Endothelial cell (in vitro differentiated cells): Measurements from ENCODE around the gene GDA. TPM values are rescaled to one million over a fixed set of nuclear protein-coding genes. Genes with fewer than 3 reads are reported as not detected.
"Not testable (repeated sequence)": the region's sequence is repeated elsewhere in the genome, so short reads cannot be mapped to it uniquely, and the experiment has no call there.

Experiments used
- DNase-seq: peaks from one replicate; pipeline ENCODE4 v3.0.0; 2021; ENCODE audit warnings: low spot score
- H3K27ac Mint-ChIP-seq: one replicate; pipeline ENCODE4 v1.8.0; 2021; ENCODE audit warnings: mixed read lengths, inconsistent platforms; ENCODE audit not compliant: unreplicated experiment
- H3K27me3 Mint-ChIP-seq: one replicate; pipeline ENCODE4 v1.8.0; 2021; ENCODE audit warnings: mild to moderate bottlenecking, moderate library complexity, mixed read lengths, inconsistent platforms; ENCODE audit not compliant: unreplicated experiment
- H3K36me3 Mint-ChIP-seq: one replicate; pipeline ENCODE4 v1.8.0; 2021; ENCODE audit warnings: mild to moderate bottlenecking, low read depth, mixed read lengths, inconsistent platforms; ENCODE audit not compliant: unreplicated experiment
- H3K4me1 Mint-ChIP-seq: one replicate; pipeline ENCODE4 v1.8.0; 2021; ENCODE audit warnings: mild to moderate bottlenecking, mixed read lengths, inconsistent platforms; ENCODE audit not compliant: unreplicated experiment
- H3K4me3 Mint-ChIP-seq: one replicate; pipeline ENCODE4 v1.8.0; 2021; ENCODE audit warnings: mild to moderate bottlenecking, mixed read lengths, inconsistent platforms; ENCODE audit not compliant: unreplicated experiment
- H3K9me3 Mint-ChIP-seq: one replicate; pipeline ENCODE4 v1.8.0; 2021; ENCODE audit warnings: mixed read lengths, inconsistent platforms; ENCODE audit not compliant: unreplicated experiment
- total RNA-seq: library from RNA; stranded (reverse); fragmentation: NEBNext Ultra II Directional; extraction: Animal tissue kit (Norgen Biotek cat#: 25700); gene quantifications from one replicate; pipeline ENCODE4 v1.2.1, GENCODE V29; 2021; ENCODE audit not compliant: unreplicated experiment
- TF ChIP-seq, protein P1 (sequence below): fragments of 200-600 bp; sonication (generic); IDR thresholded peaks from one replicate; pipeline ENCODE4 v1.5.0; 2021; ENCODE audit warnings: antibody characterized with exemption; ENCODE audit not compliant: unreplicated experiment

Gene GDA
- total RNA-seq, 1 donor from 2014 or later: 0.23 TPM

GRCh38 chr9:72268961-72269360 lies 119.7 kb downstream of the GDA start:
- no peak for DNase-seq
- Mint-ChIP-seq H3K27ac (no peak overlapping the region), H3K9me3 (no peaks in the 10 kb centered on the region), H3K4me3 (no peak overlapping the region), H3K4me1 (no peaks in the 10 kb centered on the region), H3K27me3 (no peaks in the 10 kb centered on the region), H3K36me3 (no peaks in the 10 kb centered on the region)
- TF ChIP-seq, protein P1, sequence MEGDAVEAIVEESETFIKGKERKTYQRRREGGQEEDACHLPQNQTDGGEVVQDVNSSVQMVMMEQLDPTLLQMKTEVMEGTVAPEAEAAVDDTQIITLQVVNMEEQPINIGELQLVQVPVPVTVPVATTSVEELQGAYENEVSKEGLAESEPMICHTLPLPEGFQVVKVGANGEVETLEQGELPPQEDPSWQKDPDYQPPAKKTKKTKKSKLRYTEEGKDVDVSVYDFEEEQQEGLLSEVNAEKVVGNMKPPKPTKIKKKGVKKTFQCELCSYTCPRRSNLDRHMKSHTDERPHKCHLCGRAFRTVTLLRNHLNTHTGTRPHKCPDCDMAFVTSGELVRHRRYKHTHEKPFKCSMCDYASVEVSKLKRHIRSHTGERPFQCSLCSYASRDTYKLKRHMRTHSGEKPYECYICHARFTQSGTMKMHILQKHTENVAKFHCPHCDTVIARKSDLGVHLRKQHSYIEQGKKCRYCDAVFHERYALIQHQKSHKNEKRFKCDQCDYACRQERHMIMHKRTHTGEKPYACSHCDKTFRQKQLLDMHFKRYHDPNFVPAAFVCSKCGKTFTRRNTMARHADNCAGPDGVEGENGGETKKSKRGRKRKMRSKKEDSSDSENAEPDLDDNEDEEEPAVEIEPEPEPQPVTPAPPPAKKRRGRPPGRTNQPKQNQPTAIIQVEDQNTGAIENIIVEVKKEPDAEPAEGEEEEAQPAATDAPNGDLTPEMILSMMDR: no peak

DNA sequence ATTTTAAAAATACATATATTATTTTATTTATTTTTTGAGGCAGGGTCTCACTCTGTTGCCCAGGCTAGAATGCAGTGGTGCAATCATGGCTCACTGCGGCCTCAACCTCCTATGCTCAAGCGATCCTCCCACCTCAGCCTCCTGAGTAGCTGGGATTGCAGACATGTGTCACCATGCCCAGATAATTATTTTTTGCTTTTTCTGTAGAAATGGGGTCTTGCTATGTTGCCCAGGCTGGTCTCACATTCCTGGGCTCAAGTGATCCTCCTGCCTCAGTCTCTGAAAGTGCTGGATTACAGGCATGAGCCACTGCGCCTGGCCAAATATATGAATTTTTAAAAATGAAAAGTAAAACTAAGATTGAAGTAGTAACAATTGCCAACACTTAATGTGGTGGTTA lies 121.1 kb downstream of the GDA start:
- not testable (repeated sequence) for H3K4me1 Mint-ChIP-seq, H3K9me3 Mint-ChIP-seq, H3K27ac Mint-ChIP-seq, H3K4me3 Mint-ChIP-seq, DNase-seq, H3K27me3 Mint-ChIP-seq, H3K36me3 Mint-ChIP-seq

- H3K36me3 Mint-ChIP-seq: no peaks in the 10 kb centered on the region
- no peaks in the 10 kb centered on the region for H3K9me3 Mint-ChIP-seq
- no peak overlapping the region for H3K27ac Mint-ChIP-seq
- H3K4me1 Mint-ChIP-seq: no peaks in the 10 kb centered on the region
- TF ChIP-seq, protein P1: peak; percentile 90
- DNase-seq: peak; percentile 76
- H3K4me3 Mint-ChIP-seq: no peak overlapping the region
- H3K27me3 Mint-ChIP-seq: no peaks in the 10 kb centered on the region
Observed at GRCh38 chr9:72271613-72272478, 122.6 kb downstream of the GDA start.

DNA sequence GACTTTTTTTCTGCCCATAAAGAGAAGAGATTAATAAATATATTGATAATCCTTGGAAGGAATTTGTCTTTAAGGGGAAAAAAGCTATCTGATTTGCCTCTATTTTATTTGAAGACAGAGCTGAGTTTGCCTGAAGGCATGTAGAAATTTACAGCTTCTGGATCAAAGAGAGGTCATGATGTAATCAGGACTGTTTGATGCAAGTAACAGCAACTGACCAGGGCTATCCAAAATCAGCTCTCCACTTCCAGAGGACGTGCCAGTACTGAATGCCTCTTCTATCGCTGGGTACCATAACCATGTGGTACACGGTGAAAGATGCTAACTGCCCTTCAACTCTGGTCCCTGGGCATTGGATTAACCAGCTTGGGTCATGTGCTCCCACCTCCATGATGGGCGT lies 125.2 kb downstream of the GDA start:
- H3K36me3 Mint-ChIP-seq: no peaks in the 10 kb centered on the region

GRCh38 chr9:72274916-72275315 lies 125.7 kb downstream of the GDA start:
- Mint-ChIP-seq H3K27ac (no peak overlapping the region), H3K27me3 (no peaks in the 10 kb centered on the region), H3K4me3 (no peak overlapping the region), H3K36me3 (no peaks in the 10 kb centered on the region), H3K4me1 (no peaks in the 10 kb centered on the region), H3K9me3 (no peaks in the 10 kb centered on the region)
- TF ChIP-seq, protein P1: no peak
- DNase-seq: no peak

More for the DNA sequence above, 125.2 kb downstream of the GDA start:
- Mint-ChIP-seq H3K9me3 (no peaks in the 10 kb centered on the region), H3K4me3 (no peak overlapping the region), H3K27ac (no peak overlapping the region), H3K27me3 (no peaks in the 10 kb centered on the region), H3K4me1 (no peaks in the 10 kb centered on the region)
- no peak for DNase-seq
- TF ChIP-seq, protein P1: no peak
